Measurements from ENCODE around the gene MMD.
"Not testable (repeated sequence)": the region's sequence is repeated elsewhere in the genome, so short reads cannot be mapped to it uniquely, and the experiment has no call there.

The MMD gene
- 14.5 to 47.7 (median 37.5) reads per million in 18 experiments for total RNA-seq

DNA sequence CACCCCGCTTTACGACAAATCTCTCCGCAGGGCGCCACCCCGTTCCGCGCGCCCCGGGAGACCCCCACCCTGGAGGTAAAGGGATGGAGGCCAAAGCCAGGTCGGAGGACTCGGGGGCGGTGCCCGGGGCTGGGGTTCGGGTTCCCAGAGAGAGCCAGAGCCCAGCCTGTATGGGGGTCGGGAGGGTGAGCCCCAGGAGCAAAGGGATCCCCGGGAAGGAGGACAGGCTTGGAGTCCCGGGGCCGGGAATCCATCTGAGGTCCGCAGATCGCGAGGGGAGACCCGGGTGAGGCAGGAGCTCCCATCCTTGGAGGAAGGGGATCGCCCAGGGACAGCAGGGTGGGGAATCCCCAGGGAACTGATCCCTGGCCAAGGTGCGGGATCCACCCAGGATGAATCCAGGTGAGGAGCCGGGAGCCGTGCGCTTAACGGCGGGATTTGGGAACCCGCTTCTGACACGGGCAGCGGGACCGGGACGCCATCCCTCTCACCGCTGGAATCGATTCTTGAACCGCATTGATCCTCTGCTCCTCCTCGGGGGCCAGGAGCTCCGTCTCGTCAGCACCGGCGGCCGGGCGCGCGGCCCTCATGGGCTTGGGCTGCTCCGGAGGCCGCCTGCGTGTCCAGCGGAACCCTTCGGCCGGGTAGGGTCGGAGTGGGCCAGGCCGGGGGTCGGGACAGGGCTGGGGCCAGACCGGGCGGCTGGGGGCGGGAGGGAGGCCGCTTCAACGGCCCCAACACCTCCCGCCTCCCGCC is at the start of gene MMD:
MMD (minus strand) TSS at position 657 of the 756 bp plus-strand sequence; CDS start at position 517, 140 bp downstream.
- no peak for DNase-seq

GRCh38 chr17:55466671-55467070 is 45.0 kb upstream of the MMD start:
- DNase-seq: peak in 1 of 2 donors; percentile 14

DNA sequence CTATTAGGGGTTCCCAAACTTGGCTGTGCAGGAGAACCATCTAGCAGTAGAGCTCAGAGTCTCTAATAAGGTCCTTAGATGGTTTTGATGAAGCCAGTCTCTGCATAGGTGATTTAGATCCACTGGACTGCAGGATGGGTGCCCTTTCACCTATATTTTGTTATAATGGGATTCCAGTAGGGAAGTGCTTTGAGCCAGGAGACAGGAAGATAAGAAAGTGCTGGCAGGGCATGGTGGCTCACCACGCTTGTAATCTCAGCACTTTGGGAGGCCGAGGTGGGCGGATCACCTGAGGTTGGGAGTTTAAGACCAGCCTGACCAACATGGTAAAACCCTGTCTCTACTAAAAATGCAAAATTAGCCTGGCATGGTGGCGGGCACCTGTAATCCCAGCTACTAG is 44.1 kb upstream of the MMD start:
- not testable (repeated sequence) for DNase-seq

DNA sequence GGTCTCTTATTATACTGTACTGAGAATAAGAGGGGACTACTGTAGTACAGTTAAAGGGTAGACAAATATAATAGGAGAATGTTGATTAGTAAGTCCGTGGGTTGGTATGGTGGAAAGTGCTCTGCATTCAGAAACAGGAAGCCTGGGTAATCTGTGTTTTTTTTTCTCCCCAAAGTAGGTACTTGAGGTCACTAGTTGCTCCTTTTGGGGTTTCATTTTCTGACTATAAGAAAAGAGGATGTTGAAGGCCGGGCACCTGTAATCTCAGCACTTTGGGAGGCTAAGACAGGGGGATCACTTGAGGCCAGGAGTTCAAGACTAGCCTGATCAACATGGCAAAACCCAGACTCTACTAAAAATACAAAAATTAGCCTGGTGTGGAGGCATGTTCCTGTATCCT is 42.0 kb upstream of the MMD start:
- DNase-seq: peak in 1 of 2 donors; percentile 14

DNA sequence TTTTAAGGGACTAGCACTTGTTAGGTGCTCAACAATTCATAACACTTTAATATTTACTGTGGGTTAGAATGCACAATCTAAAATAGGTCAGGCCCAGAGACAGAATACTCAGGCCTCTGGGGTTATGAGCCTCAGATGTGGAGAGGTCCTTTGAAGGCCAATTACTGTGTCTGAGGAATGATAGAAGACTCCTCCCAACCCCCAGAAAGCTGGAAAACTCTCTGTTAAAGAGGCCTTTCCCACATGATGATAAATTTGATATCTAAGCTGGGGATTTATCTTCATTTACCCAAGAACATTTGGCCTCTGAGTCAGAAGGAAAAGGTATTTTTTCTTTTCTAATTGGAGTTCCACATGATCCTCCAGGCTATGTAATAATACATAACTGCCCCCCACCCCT is 41.1 kb upstream of the MMD start:
- no peak for DNase-seq

DNA sequence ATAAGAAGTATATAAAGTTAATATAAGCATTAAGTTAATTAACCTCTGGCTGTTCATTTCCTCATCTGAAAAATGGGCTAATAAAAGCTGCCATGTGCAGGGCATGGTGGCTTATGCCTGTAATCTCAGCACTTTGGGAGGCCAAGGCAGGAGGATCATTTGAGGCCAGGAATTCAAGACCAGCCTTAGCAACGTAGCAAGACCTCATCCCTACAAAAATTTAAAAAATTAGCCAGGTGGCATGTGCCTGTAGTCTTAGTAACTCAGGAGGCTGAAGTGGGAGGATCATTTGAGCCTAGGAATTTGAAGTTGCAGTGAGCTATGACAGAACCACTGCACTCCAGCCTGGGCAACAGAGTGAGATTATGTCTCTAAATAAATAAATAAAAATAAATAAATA is 40.6 kb upstream of the MMD start:
- DNase-seq: no peak

DNA sequence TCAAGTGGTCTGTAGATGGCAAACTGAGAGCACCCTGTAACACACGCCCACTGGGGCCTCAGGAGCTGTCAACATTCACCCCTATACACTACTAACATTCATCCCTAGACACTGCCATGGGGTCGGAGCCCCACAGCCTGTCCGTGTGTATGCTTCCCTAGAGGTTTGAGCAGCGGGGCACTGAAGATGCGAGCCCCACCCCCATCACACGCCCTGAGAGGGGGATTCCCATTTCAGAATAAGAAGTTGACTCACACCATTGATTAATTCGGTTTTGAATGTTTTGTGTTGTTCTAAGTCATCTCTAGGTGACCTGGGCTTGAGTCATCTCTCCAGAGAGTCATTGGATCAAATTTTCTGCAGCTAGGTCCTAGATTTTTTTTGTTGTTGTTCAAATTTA is 37.3 kb upstream of the MMD start:
- DNase-seq: no peak

DNA sequence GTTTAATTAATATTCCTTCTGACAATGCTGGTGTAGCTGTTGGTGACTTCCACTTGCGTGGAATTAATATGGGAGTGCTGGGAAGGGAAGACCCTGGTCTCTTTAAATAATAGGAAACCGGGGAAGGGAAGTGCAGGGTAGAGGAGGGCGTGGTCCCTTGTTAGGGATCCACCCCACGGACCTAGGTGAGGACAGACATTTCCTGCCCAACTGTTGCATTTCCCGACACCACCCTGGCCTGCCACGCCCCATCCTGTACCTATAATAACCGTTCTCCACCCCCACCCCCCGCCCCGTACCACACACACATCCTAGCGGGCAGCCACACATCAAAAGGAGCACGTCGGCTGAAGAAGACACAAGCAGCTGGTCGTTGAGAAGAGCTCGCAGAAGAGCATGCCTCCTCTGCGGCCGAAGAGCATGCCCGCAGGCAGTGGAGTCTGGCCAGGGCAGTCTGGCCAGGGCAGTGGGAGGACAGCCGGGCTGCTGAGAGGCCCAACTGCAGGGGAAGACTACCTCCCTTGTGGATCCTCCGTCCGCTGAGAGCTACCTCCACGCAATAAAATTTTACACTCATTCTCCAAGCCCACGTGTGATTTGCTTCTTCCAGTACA is 36.8 kb upstream of the MMD start:
- DNase-seq: no peak

DNA sequence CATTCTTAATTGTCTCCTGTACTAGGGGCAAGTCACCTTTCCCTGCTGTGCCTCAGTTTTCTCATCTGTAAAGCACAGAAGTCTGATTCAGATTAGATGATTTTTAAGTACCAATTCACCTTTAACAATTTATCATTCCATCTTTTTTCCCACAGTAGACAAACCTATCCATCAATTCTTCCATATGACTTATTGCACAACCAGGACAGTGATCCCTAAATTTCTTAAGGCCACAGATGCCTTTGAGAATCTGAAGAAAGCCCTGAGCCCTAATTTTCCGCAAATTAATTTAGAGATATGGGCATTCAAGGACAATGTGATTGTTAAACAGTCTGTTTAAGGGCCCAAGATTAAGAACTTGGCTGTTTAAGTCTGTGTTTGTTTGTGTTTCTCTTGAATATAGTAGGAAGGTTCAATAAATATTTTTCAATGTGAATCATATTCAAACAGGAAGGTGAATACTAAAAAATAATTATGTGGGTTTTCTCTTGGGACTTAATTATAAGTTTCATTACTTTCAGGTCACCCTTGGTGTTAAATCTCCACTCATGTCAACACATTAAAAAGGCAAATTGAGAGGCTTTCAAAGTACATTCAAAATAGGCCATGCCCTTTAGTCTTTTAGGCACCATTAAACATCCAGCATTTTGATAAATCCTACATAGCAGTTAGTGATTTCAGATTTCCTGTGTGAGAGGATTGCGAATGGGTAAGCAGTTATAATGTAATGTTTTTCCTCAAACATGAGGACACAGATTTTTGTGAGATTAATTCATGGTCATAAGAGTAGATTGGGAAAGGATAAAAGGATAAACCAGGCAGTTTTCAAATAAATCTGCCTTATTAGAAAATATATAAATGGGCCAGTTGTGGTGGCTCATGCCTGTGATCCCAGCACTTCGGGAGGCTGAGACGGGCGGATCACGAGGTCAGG is 34.9 kb upstream of the MMD start:
- DNase-seq: no peak

GRCh38 chr17:55454906-55455474 is 33.4 kb upstream of the MMD start:
- DNase-seq: no peak

DNA sequence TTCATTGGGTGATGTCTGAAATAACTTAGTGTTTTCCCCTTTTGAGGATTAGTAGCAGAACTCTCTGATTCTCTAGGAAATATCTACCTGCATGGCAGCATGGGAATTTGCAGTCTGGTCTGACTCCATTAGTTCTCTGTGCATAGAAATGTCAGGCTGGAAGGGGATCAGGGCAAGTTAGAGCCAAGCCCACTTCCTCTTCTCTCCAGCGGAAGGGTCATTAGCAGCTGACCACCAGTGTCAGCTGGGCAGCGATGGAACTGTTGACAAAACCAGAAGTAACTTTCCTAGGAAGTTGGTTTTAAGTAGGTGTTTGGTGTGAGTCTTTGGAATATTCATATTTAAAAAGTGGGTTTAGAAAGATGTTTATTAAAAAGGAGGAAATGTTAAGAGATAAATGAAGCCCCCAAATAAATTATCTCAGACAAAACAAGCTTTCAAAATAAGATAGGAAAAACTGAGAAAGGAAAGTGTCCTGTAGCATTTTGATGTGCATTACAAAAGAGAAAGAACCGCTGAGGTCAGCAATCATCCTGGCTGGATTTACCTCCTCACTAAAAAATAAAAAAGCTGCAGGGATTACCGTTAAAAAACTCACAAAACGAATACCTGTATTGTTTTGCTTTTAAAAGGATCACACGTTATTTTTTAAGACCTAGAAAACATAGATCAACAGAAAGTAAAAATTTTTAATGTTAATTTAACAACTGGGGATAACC is 32.4 kb upstream of the MMD start:
- peak; percentile 64 to 83 for DNase-seq

GRCh38 chr17:55452139-55452790 is 30.6 kb upstream of the MMD start:
- DNase-seq: peak; percentile 31 to 42

GRCh38 chr17:55451758-55452138 is 30.1 kb upstream of the MMD start:
- DNase-seq: no peak

GRCh38 chr17:55451203-55451641 is 29.6 kb upstream of the MMD start:
- no peak for DNase-seq

GRCh38 chr17:55450232-55450825 is 28.7 kb upstream of the MMD start:
- no peak for DNase-seq

DNA sequence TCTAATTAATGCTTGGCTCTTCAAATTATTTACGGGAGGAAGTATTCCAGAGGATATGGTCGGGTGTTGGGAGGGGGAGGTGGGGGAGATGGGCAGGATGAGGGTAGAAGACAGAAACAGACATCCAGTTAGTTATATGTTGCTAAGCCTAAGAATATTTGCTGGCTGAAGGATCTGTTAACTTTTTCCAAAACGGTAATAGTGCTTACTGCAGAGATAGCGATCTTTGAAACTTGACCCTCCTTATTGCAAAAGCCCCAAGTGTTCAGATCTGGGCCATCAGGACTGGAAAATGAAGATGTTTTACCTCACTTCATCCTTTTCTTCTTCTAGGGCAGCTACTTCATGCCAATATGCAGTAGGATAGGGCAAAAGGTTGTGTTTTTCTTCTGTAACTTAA is 27.0 kb upstream of the MMD start:
- no peak for DNase-seq

DNA sequence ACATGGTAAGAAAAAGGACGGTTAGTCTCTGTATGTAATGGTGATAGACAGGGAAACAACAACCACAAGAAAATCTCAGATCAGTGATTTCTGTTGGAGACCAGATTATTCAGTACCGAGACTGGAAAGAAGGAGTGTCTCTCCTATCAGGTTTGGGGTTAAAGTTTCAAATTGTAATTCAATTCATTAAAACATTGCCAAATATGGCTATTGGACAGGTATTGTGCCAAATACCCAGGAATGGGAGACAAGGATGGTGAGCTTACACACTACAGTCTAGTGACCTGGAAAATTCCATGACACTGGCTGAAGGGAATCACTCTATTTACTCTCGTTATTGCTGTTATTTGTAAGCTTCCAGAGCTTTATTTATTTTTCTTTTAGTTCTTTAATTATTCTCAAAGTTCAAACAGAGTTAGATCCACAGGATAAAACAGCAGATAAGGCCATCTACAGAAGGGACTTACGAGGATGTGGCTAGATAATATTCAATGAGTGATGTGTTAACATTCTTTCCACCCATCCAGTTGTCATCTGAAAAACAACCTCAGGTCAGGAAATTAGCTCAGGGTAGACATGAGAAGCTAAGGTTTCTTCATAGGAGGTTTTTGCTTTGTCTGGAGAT is 25.1 kb upstream of the MMD start:
- no peak for DNase-seq

DNA sequence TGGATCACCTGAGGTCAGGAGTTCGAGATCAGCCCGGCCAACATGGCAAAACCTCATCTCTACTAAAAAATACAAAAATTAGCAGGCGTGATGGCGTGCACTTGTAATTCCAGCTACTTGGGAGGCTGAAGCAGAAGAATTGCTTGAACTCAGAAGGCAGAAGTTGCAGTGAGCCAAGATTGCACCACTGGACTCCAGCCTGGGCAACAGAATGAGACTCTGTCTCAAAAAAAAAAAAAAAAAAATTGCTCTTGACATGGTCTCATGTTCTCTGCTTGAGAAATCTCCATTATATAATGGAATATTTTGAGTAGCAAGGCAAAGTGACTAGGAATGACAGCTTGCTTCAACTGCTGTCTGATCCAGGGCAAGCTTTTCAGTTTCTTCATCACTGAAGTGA is 24.4 kb upstream of the MMD start:
- peak; percentile 72 to 85 for DNase-seq

- peak; percentile 63 to 80 for DNase-seq
These were observed 23.1 kb upstream of the MMD start for GRCh38 chr17:55444471-55445441.

Measured in inflammatory macrophage (primary cell).